OCI-LY1 (cell line): ENCODE measurements around the gene CHRNA4.

Source experiments
- H2AFZ ChIP-seq: fragments of 200-600 bp; sonication (generic), shearing (Covaris generic); 2 replicates; pipeline ENCODE4 v1.6.0; 2014; ENCODE audit warnings: antibody characterized with exemption, mild to moderate bottlenecking, low read length
- H3F3A ChIP-seq: fragments of 200-600 bp; sonication (generic), shearing (Covaris generic); 2 replicates; pipeline ENCODE4 v1.6.0; 2014; ENCODE audit warnings: mild to moderate bottlenecking, antibody characterized with exemption, low read length, moderate library complexity; ENCODE audit not compliant: insufficient read depth
- H3K27ac ChIP-seq: fragments of 200-600 bp; sonication (generic); 2 replicates; pipeline ENCODE4 v1.5.1; 2014; ENCODE audit warnings: low read length, mixed run types, mild to moderate bottlenecking, low read depth; ENCODE audit not compliant: poor library complexity, severe bottlenecking
- H3K27me3 ChIP-seq: fragments of 200-600 bp; sonication (generic); 2 replicates; pipeline ENCODE4 v1.6.0; 2014; ENCODE audit warnings: antibody characterized with exemption, mild to moderate bottlenecking, low read length, moderate library complexity; ENCODE audit not compliant: insufficient read depth
- H3K36me3 ChIP-seq: fragments of 200-600 bp; sonication (generic); 2 replicates; pipeline ENCODE4 v1.6.1; 2014; ENCODE audit warnings: mild to moderate bottlenecking, antibody characterized with exemption, low read length, moderate library complexity, mixed read lengths; ENCODE audit not compliant: insufficient read depth
- H3K4me1 ChIP-seq: fragments of 200-600 bp; sonication (generic); 2 replicates; pipeline ENCODE4 v1.5.1; 2014; ENCODE audit warnings: mild to moderate bottlenecking, low read length, moderate library complexity; ENCODE audit not compliant: insufficient read depth, severe bottlenecking
- H3K4me2 ChIP-seq: fragments of 200-600 bp; sonication (generic), shearing (Covaris generic); 2 replicates; pipeline ENCODE4 v1.6.1; 2014; ENCODE audit warnings: low read length
- H3K4me3 ChIP-seq: fragments of 200-600 bp; sonication (generic); 2 replicates; pipeline ENCODE4 v1.5.1; 2014; ENCODE audit warnings: low read length, low read depth, mild to moderate bottlenecking, mixed read lengths; ENCODE audit not compliant: poor library complexity, severe bottlenecking
- H3K79me2 ChIP-seq: fragments of 200-600 bp; shearing (Covaris generic); 2 replicates; pipeline ENCODE4 v1.6.1; 2016; ENCODE audit warnings: mixed run types, low read length, mixed read lengths; ENCODE audit not compliant: insufficient read depth
- H3K9ac ChIP-seq: fragments of 200-600 bp; sonication (generic), shearing (Covaris generic); 2 replicates; pipeline ENCODE4 v1.6.1; 2014; ENCODE audit warnings: mild to moderate bottlenecking, low read length, mixed read lengths
- H3K9me2 ChIP-seq: fragments of 200-600 bp; sonication (generic), shearing (Covaris generic); 2 replicates; pipeline ENCODE4 v1.6.1; 2014; ENCODE audit warnings: low read depth, mild to moderate bottlenecking, low read length, mixed read lengths
- H3K9me3 ChIP-seq: fragments of 200-600 bp; shearing (Covaris generic); 2 replicates; pipeline ENCODE4 v1.6.1; 2014; ENCODE audit warnings: low read length, mixed read lengths
- H4K20me1 ChIP-seq: fragments of 200-600 bp; sonication (generic), shearing (Covaris generic); 2 replicates; pipeline ENCODE4 v1.6.0; 2016; ENCODE audit warnings: mild to moderate bottlenecking, low read length; ENCODE audit not compliant: insufficient read depth
- CTCF ChIP-seq: fragments of 200-600 bp; sonication (generic), shearing (Covaris generic); IDR thresholded peaks from 2 replicates; pipeline ENCODE4 v1.5.1; 2017; ENCODE audit warnings: mild to moderate bottlenecking, antibody characterized with exemption, low read length, moderate library complexity, mixed read lengths
- EZH2 ChIP-seq: fragments of 200-600 bp; sonication (generic), shearing (Covaris generic); IDR thresholded peaks from 2 replicates; pipeline ENCODE4 v1.8.0; 2017; ENCODE audit warnings: borderline replicate concordance, mixed run types, mild to moderate bottlenecking, antibody characterized with exemption, low read length, moderate library complexity, mixed read lengths

CHRNA4 gene

GRCh38 chr20:63320616-63321147, 40.5 kb downstream of the CHRNA4 start:
- TF ChIP-seq CTCF: no peak
- Histone ChIP-seq H3K9me3 (no peaks in the 10 kb centered on the region), H3K9ac (no peak overlapping the region), H2AFZ (no peak overlapping the region), H3K36me3 (no peaks in the 10 kb centered on the region), H4K20me1 (no peaks in the 10 kb centered on the region), H3K9me2 (no peaks in the 10 kb centered on the region), H3K27me3 (no peaks in the 10 kb centered on the region; the same call in 1 of the 2 replicates), H3K79me2 (no peaks in the 10 kb centered on the region), H3K4me3 (no peak overlapping the region), H3K4me1 (no peaks in the 10 kb centered on the region), H3K4me2 (no peak overlapping the region), H3K27ac (no peak overlapping the region), H3F3A (no peaks in the 10 kb centered on the region)

DNA sequence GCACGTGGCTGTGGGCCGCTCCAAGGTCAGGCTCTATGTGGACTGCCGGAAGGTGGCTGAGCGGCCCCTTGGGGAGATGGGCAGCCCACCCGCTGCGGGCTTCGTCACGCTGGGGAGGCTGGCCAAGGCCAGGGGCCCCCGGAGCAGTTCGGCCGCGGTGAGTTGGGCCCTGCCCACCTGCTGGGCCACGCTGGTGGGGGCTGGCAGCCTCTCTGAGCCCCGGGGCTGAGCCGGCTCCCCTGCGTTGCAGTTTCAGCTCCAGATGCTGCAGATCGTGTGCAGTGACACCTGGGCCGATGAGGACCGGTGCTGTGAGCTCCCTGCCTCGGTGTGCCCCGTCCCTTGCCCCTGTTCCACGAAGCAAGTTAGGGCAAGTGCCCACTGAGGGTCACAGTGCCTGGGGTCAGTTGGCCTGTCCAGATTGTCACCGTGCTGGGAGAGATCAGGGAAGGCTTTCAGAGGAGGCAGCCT, 41.1 kb downstream of the CHRNA4 start:
- Histone ChIP-seq H3K9me2 (no peaks in the 10 kb centered on the region), H3K27me3 (no peaks in the 10 kb centered on the region; the same call in 1 of the 2 replicates), H3F3A (no peaks in the 10 kb centered on the region), H2AFZ (no peak overlapping the region), H3K79me2 (no peaks in the 10 kb centered on the region), H3K9ac (no peak overlapping the region), H3K4me1 (no peaks in the 10 kb centered on the region), H3K36me3 (no peaks in the 10 kb centered on the region), H3K27ac (no peak overlapping the region), H3K4me3 (no peak overlapping the region), H3K4me2 (no peak overlapping the region), H3K9me3 (no peaks in the 10 kb centered on the region), H4K20me1 (no peaks in the 10 kb centered on the region)
- TF ChIP-seq CTCF: no peak
- TF ChIP-seq EZH2: no peak

- Histone ChIP-seq H3K9me3 (no peaks in the 10 kb centered on the region), H4K20me1 (no peaks in the 10 kb centered on the region), H3K27me3 (no peaks in the 10 kb centered on the region; the same call in 1 of the 2 replicates), H3K4me1 (no peaks in the 10 kb centered on the region), H3K79me2 (no peaks in the 10 kb centered on the region), H3F3A (no peaks in the 10 kb centered on the region), H3K9ac (no peak overlapping the region), H3K4me3 (no peak overlapping the region), H3K36me3 (no peaks in the 10 kb centered on the region), H3K9me2 (no peaks in the 10 kb centered on the region), H3K27ac (no peak overlapping the region), H2AFZ (no peak overlapping the region), H3K4me2 (no peak overlapping the region)
- TF ChIP-seq EZH2: no peak
- TF ChIP-seq CTCF: no peak
These were observed 41.7 kb downstream of the CHRNA4 start for GRCh38 chr20:63319164-63320040.
